A549 (cell line): ENCODE measurements around the gene ZBTB22. TPM values are rescaled to one million over a fixed set of nuclear protein-coding genes. Genes with fewer than 3 reads are reported as not detected.

ENCODE experiments used
- ATAC-seq, 2 experiments: fragments of 200-7000 bp in 1 of 2; fragments of >200 bp in 1 of 2; cut with Nextera tagmentation in 1 of 2; cut with Tn5 transposase in 1 of 2; 3 replicates each; pipeline versions ENCODE4 v1.8.0 to v1.9.1; 2018 to 2020; ENCODE audit warnings: mild to moderate bottlenecking in 1 of 2, moderate library complexity in 1 of 2
- CTCF ChIA-PET: fragments of 300-600 bp; sonication (Branson Sonifier 250); formaldehyde crosslinking; extraction: SDS; loops from one replicate; lab custom pipeline; 2021; ENCODE audit warnings: antibody characterized with exemption, inconsistent platforms; lab: Yijun Ruan, JAX
- POLR2A ChIA-PET: fragments of 350-600 bp; formaldehyde crosslinking; extraction: SDS; loops from one replicate; lab custom pipeline; 2021; ENCODE audit warnings: antibody characterized with exemption, inconsistent platforms; lab: Yijun Ruan, JAX
- DNase-seq, 2 experiments: peaks; one replicate each; pipeline versions ENCODE4 v3.0.0 to v3.0.0-alpha.2; 2011 to 2016; ENCODE audit warnings: low read depth in 1 of 2, low spot score in 1 of 2
- FAIRE-seq: peaks from 2 replicates; lab custom pipeline; 2011; peaks lifted over from hg19 to GRCh38; lab: Jason Lieb, UNC
- H3K27ac ChIP-seq, 2 experiments: fragments of >200 bp; sonication (Bioruptor Twin); formaldehyde crosslinking; 3 replicates each; pipeline ENCODE4 v1.5.1; 2016 to 2017
- H3K4me1 ChIP-seq: fragments of >200 bp; sonication (Bioruptor Twin); formaldehyde crosslinking; 3 replicates; pipeline ENCODE4 v1.6.1; 2016
- H3K4me2 ChIP-seq: fragments of >200 bp; sonication (Bioruptor Twin); formaldehyde crosslinking; 3 replicates; pipeline ENCODE4 v1.6.1; 2016
- H3K4me3 ChIP-seq: fragments of >200 bp; sonication (Bioruptor Twin); formaldehyde crosslinking; 3 replicates; pipeline ENCODE4 v1.5.1; 2016
- H3K9me3 ChIP-seq: fragments of >200 bp; sonication (Bioruptor Twin); formaldehyde crosslinking; 3 replicates; pipeline ENCODE4 v1.6.1; 2016
- BCL3 ChIP-seq: fragments of >200 bp; sonication (Bioruptor Twin); formaldehyde crosslinking; IDR thresholded peaks from 3 replicates; pipeline ENCODE4 v1.6.1; 2016
- CBX2 ChIP-seq: fragments of 200-600 bp; sonication (generic); IDR thresholded peaks from 2 replicates; pipeline ENCODE4 v1.6.1; 2016; ENCODE audit warnings: low read depth, mild to moderate bottlenecking, borderline replicate concordance
- CBX8 ChIP-seq: fragments of 200-600 bp; sonication (generic); IDR thresholded peaks from 2 replicates; pipeline ENCODE4 v1.6.1; 2016
- CHD4 ChIP-seq: fragments of 200-600 bp; sonication (generic); IDR thresholded peaks from 2 replicates; pipeline ENCODE4 v1.6.1; 2016; ENCODE audit warnings: antibody characterized with exemption, mild to moderate bottlenecking, borderline replicate concordance
- EHF ChIP-seq: fragments of 250-450 bp; sonication (Bioruptor Pico); IDR thresholded peaks from 2 replicates; pipeline ENCODE4 v1.5.0; 2020; ENCODE audit warnings: mild to moderate bottlenecking
- ELK1 ChIP-seq: fragments of 150-350 bp; IDR thresholded peaks from 2 replicates; pipeline ENCODE4 v1.6.1; 2014; ENCODE audit warnings: low read depth, mild to moderate bottlenecking, low read length
- HDAC2 ChIP-seq: fragments of 200-600 bp; sonication (generic); IDR thresholded peaks from 2 replicates; pipeline ENCODE4 v1.6.1; 2016
- HOXB5 ChIP-seq: fragments of 250-450 bp; sonication (Bioruptor Pico); IDR thresholded peaks from 2 replicates; pipeline ENCODE4 v1.5.0; 2020; ENCODE audit warnings: mild to moderate bottlenecking, moderate library complexity
- KDM1A ChIP-seq: fragments of 200-600 bp; sonication (generic); IDR thresholded peaks from 2 replicates; pipeline ENCODE4 v1.6.1; 2016; ENCODE audit warnings: low read depth, mild to moderate bottlenecking
- MAZ ChIP-seq: fragments of 150-350 bp; IDR thresholded peaks from 2 replicates; pipeline ENCODE4 v1.6.1; 2014; ENCODE audit warnings: antibody characterized with exemption, low read depth, low read length, borderline replicate concordance
- NFE2L2 ChIP-seq: fragments of 150-350 bp; conservative IDR thresholded peaks from 2 replicates; pipeline ENCODE4 v1.6.1; 2014; ENCODE audit warnings: low read length
- RAD21 ChIP-seq, 2 experiments: fragments of >200 bp in 1 of 2; sonication (Bioruptor Twin) in 1 of 2; formaldehyde crosslinking in 1 of 2; IDR thresholded peaks in 1 of 2; conservative IDR thresholded peaks in 1 of 2; 2 replicates in 1 of 2; 3 replicates in 1 of 2; pipeline ENCODE4 v1.6.1; 2012 to 2018; ENCODE audit warnings: inconsistent platforms in 1 of 2
- RFX5 ChIP-seq: fragments of 450-650 bp; IDR thresholded peaks from 2 replicates; pipeline ENCODE4 v1.7.1; 2014; ENCODE audit warnings: antibody characterized with exemption, mild to moderate bottlenecking, moderate library complexity
- SMC3 ChIP-seq: fragments of >200 bp; sonication (Bioruptor Twin); formaldehyde crosslinking; IDR thresholded peaks from 3 replicates; pipeline ENCODE4 v1.6.1; 2018; ENCODE audit warnings: inconsistent platforms
- SREBF2 ChIP-seq: fragments of 450-650 bp; IDR thresholded peaks from 2 replicates; pipeline ENCODE4 v1.6.1; 2014; ENCODE audit warnings: mild to moderate bottlenecking, moderate library complexity
- TP53 ChIP-seq: fragments of 250-450 bp; sonication (Bioruptor Pico); IDR thresholded peaks from 2 replicates; pipeline ENCODE4 v1.5.0; 2021; ENCODE audit warnings: mild to moderate bottlenecking, moderate library complexity
- ZFP36 ChIP-seq: fragments of 450-650 bp; IDR thresholded peaks from 2 replicates; pipeline ENCODE4 v1.6.1; 2014; ENCODE audit warnings: borderline replicate concordance; ENCODE audit not compliant: partially characterized antibody
- WGBS: methylation state at CpG from one replicate; pipeline ENCODE4 v1.1.6; 2017; ENCODE audit errors: missing lambda C conversion rate; 5-methylcytosine and 5-hydroxymethylcytosine counted together
- polyA plus RNA-seq, 4 experiments: library from polyadenylated mRNA; depleted of rRNA in 3 of 4; stranded (reverse); fragments of >200 nt; fragmentation: RNase III in 1 of 4; extraction: RNeasy Plus Mini Kit Qiagen cat#74134 plus additional on column Dnase treatment in 1 of 4; gene quantifications; 2 replicates in 3 of 4; 3 replicates in 1 of 4; pipeline ENCODE4 v1.2.3, GENCODE V29; 2011 to 2017
- TF ChIP-seq, protein P1 (sequence below): fragments of 250-450 bp; sonication (Bioruptor Pico); IDR thresholded peaks from 2 replicates; pipeline ENCODE4 v1.5.0; 2020; ENCODE audit warnings: low read depth, mild to moderate bottlenecking, moderate library complexity
- TF ChIP-seq, protein P2 (sequence below): IDR thresholded peaks from 2 replicates; pipeline ENCODE4 v1.6.1; 2012

The ZBTB22 gene
- polyA plus RNA-seq, 2 of the 4 experiments (the other 2 are of a cell fraction) = 3.2 to 8.3 TPM

GRCh38 chr6:33279257-33279695 is 38.3 kb downstream of the ZBTB22 start:
- CTCF ChIA-PET = interaction anchor here (0.8 to 5.7 kb wide), 7 partner anchors 9 to 566 kb away, joined by 3 to 44 read pairs (median 9); partner anchors contain the start of genes PFDN6, RGL2 and WDR46
- no peak overlapping the region for H3K27ac ChIP-seq
- H3K4me1 ChIP-seq = peaks cover 31% of the 10 kb centered on the region
- 96% methylated on average over 5 of the region's 13 CpGs for WGBS
- no peak for TF ChIP-seq ELK1
- TF ChIP-seq, protein P1, sequence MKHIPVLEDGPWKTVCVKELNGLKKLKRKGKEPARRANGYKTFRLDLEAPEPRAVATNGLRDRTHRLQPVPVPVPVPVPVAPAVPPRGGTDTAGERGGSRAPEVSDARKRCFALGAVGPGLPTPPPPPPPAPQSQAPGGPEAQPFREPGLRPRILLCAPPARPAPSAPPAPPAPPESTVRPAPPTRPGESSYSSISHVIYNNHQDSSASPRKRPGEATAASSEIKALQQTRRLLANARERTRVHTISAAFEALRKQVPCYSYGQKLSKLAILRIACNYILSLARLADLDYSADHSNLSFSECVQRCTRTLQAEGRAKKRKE = no peak
- 0 out of 6 replicates have a peak, but pooled peaks of 1 of the 2 experiments have one; percentile 0 for ATAC-seq
- no peaks in the 10 kb centered on the region for H3K9me3 ChIP-seq
- H3K4me3 ChIP-seq = no peak overlapping the region
- FAIRE-seq = no peak
- no peak for DNase-seq
- POLR2A ChIA-PET = interaction anchor here (0.9 to 1.1 kb wide), 2 partner anchors 20 to 131 kb away, joined by 3 to 4 read pairs; partner anchors contain the start of gene RGL2
- H3K4me2 ChIP-seq = no peak overlapping the region

DNA sequence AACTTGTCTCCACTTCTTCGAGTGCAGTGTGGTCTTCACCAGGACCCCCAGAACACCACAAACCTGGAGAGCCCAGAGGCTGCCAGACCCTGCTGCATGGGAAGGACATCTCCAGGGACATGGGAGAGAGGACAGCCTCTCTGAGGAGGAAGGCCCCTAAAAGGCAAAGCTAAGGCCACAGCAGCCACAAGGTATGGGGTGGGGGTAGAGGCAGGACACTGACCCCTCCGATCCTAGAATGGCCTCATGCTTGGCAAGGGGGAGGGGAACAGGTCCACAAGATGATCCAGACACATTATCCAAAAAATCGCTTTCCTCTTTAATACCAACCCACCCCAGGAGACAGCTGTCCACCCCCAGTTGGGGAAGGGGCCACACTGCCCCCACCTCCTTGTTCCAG is 38.7 kb downstream of the ZBTB22 start:
- CTCF ChIA-PET = interaction anchor here (0.7 to 5.7 kb wide), 8 partner anchors 9 to 128 kb away, joined by 3 to 44 read pairs (median 8); partner anchors contain the start of genes PFDN6, RGL2 and WDR46
- Histone ChIP-seq H3K4me2 (no peak overlapping the region), H3K4me1 (peaks cover 35% of the 10 kb centered on the region), H3K4me3 (no peak overlapping the region), H3K9me3 (no peaks in the 10 kb centered on the region), H3K27ac (no peak overlapping the region)
- DNase-seq (no peak), FAIRE-seq (no peak), ATAC-seq (no peak)
- POLR2A ChIA-PET = interaction anchor here (0.9 to 1.1 kb wide), 2 partner anchors 21 to 132 kb away, joined by 3 to 4 read pairs; partner anchors contain the start of gene RGL2
- 81% methylated on average over 3 of the region's 3 CpGs for WGBS
- TF ChIP-seq CHD4 (no peak), EHF (no peak), RFX5 (no peak), ELK1 (no peak), CBX8 (no peak), TP53 (no peak), NFE2L2 (no peak), SMC3 (no peak), HDAC2 (no peak), KDM1A (no peak), RAD21 (conservative IDR thresholded peaks at IDR 0.05 in 1 of 2, IDR thresholded peaks at IDR 0.05 in 1 of 2) (no peak), SREBF2 (no peak), CBX2 (no peak), HOXB5 (CRISPR knock-in tag) (no peak), BCL3 (no peak), MAZ (no peak), ZFP36 (no peak)
- TF ChIP-seq, protein P2, sequence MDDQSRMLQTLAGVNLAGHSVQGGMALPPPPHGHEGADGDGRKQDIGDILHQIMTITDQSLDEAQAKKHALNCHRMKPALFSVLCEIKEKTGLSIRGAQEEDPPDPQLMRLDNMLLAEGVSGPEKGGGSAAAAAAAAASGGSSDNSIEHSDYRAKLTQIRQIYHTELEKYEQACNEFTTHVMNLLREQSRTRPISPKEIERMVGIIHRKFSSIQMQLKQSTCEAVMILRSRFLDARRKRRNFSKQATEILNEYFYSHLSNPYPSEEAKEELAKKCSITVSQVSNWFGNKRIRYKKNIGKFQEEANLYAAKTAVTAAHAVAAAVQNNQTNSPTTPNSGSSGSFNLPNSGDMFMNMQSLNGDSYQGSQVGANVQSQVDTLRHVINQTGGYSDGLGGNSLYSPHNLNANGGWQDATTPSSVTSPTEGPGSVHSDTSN = no peak
